GM20000 (cell line): ENCODE results near the gene PTK6.
"Not testable (repeated sequence)": the region's sequence is repeated elsewhere in the genome, so short reads cannot be mapped to it uniquely, and the experiment has no call there.

Source experiments
- DNase-seq: peaks from one replicate; pipeline ENCODE4 v3.0.0; 2012; ENCODE audit warnings: low spot score
- CTCF ChIP-seq: IDR thresholded peaks from 2 replicates; pipeline ENCODE4 v1.5.1; 2012; ENCODE audit warnings: mild to moderate bottlenecking, control low read depth; ENCODE audit errors: extremely low read depth, missing control alignments

The PTK6 gene

GRCh38 chr20:63563225-63563935, 26.2 kb upstream of the PTK6 start:
- TF ChIP-seq CTCF = no peak
- no peak for DNase-seq

- TF ChIP-seq CTCF = no peak
- DNase-seq = no peak
Observed at GRCh38 chr20:63562461-63563224, 25.5 kb upstream of the PTK6 start.

- no peak for DNase-seq
- TF ChIP-seq CTCF = no peak
Observed at GRCh38 chr20:63561624-63562396, 24.6 kb upstream of the PTK6 start.

DNA sequence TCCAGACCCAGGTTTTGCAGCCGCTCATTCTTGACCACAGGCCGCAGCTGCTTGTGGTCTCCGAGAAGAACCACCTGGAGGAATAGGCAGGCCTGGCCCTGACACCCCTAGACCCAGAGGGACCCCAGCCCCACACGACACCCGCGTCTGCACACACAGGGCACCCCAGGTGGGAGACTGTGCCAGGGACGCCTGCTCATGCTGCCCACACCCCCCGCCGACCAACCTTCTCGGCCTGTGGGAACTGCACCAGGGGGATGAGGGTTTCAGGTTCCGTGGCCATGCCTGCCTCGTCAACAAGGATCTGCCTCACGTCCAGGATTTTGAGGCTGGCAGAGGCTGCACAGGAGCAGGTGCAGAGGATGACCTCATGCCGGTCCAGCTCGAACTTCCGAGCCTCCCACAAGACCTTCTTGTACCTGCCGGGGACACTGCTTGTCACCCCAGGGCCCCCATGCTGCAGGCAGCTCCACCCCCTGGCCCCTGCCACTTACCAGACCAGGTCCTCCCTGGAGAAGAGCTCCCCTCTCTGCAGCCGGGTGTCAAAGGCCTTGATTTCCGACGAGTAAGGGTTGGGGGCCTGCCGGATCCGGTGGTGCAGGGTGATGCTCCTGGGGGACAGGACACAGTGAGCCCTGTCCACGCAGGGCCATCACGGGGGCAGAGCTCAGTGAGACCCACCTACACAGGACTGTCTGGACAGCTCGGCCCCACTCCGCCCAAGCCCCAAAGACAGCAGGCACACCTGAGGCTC, 23.9 kb upstream of the PTK6 start:
- DNase-seq = no peak
- no peak for TF ChIP-seq CTCF

- no peak for DNase-seq
- TF ChIP-seq CTCF = no peak
Observed at GRCh38 chr20:63560333-63560805, 23.2 kb upstream of the PTK6 start.

DNA sequence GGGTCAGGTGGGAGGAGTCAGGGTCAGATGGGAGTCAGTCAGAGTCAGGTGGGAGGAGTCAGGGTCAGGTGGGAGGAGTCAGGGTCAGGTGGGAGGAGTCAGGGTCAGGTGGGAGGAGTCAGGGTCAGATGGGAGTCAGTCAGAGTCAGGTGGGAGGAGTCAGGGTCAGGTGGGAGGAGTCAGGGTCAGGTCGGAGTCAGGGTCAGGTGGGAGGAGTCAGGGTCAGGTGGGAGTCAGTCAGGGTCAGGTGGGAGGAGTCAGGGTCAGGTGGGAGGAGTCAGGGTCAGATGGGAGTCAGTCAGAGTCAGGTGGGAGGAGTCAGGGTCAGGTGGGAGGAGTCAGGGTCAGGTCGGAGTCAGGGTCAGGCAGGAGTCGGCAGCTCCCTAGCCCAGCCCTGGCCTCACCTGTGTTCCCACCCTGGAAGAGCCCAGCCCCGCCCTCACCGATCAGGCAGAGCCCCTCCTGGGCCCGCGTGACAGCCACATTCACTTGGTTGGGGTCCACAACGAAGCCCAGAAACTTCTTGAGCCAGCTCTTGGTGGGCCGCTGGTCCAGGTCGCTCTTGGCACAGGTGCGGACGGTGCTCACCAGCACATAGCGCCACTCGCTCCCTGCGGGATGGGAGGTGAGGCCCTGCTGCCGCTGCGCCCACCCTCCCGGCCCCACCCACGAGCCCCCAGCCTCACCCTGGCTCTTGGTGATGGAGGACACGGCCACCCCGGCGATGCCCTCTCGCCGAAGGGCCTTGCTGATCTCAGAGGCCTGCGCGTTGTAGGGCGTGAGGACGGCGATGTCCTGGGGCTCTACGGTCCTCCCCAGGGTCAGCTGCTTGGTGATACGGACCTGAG, 22.5 kb upstream of the PTK6 start:
- DNase-seq = not testable (repeated sequence)
